GM18505 (cell line): Measurements from ENCODE around the gene KIF3A.
A peak's percentile ranks its signal among the peaks of the same experiment; 100 is the strongest.

ENCODE experiments used
- ATAC-seq: cut with Tn5 transposase; IDR thresholded peaks from one replicate; pipeline ENCODE4 v1.9.1; 2021; ENCODE audit not compliant: unreplicated experiment
- POLR2A ChIP-seq: IDR thresholded peaks from 4 replicates; pipeline ENCODE4 v1.6.1; 2011; ENCODE audit warnings: borderline replicate concordance; ENCODE audit not compliant: insufficient read depth, insufficient read length; ENCODE audit errors: extremely low read depth

The KIF3A gene

GRCh38 chr5:132736853-132737833 is at the start of gene KIF3A:
Gene KIF3A (minus strand): TSS chr5:132737546. CDS start chr5:132737419, 127 bp downstream.
- ATAC-seq, result peak; percentile 81

GRCh38 chr5:132787076-132787475 is 49.7 kb upstream of the KIF3A start:
- TF ChIP-seq POLR2A, result no peak
- ATAC-seq, result no peak

More at GRCh38 chr5:132736853-132737833, at the start of gene KIF3A:
- TF ChIP-seq POLR2A, result peak; percentile 79

GRCh38 chr5:132785864-132786263 is 48.5 kb upstream of the KIF3A start:
- no peak for ATAC-seq
- no peak for TF ChIP-seq POLR2A

- ATAC-seq, result no peak
- no peak for TF ChIP-seq POLR2A
These were observed 48.0 kb upstream of the KIF3A start for GRCh38 chr5:132785365-132785764.

- TF ChIP-seq POLR2A, result no peak
These were observed 44.8 kb upstream of the KIF3A start for GRCh38 chr5:132782101-132782500.

GRCh38 chr5:132781029-132781428 is 43.7 kb upstream of the KIF3A start:
- ATAC-seq, result no peak

More at GRCh38 chr5:132782101-132782500, 44.8 kb upstream of the KIF3A start:
- no peak for ATAC-seq

GRCh38 chr5:132780577-132780976 is 43.2 kb upstream of the KIF3A start:
- no peak for TF ChIP-seq POLR2A
- ATAC-seq, result no peak

More at GRCh38 chr5:132781029-132781428, 43.7 kb upstream of the KIF3A start:
- no peak for TF ChIP-seq POLR2A

- no peak for ATAC-seq
- TF ChIP-seq POLR2A, result no peak
These were observed 42.6 kb upstream of the KIF3A start for GRCh38 chr5:132779961-132780360.

GRCh38 chr5:132778856-132779255 is 41.5 kb upstream of the KIF3A start:
- no peak for ATAC-seq
- no peak for TF ChIP-seq POLR2A

GRCh38 chr5:132778129-132778528 is 40.8 kb upstream of the KIF3A start:
- TF ChIP-seq POLR2A, result no peak
- no peak for ATAC-seq

GRCh38 chr5:132777209-132778069 is 40.1 kb upstream of the KIF3A start, which contains the start of gene SEPTIN8:
Gene SEPTIN8 (minus strand): TSS chr5:132777239. CDS start chr5:132777137, 102 bp downstream.
- peak; percentile 33 for TF ChIP-seq POLR2A
- ATAC-seq, result peak; percentile 63

GRCh38 chr5:132776938-132777208 is 39.5 kb upstream of the KIF3A start:
- TF ChIP-seq POLR2A, result no peak
- peak; percentile 32 for ATAC-seq
